B cell (primary cell): ENCODE results near the gene BCKDHA. TPM values are rescaled to one million over a fixed set of nuclear protein-coding genes. Genes with fewer than 3 reads are reported as not detected.

Experiments
- ATAC-seq: fragments of 200-7000 bp; cut with Tn5 transposase; one replicate; pipeline ENCODE4 v1.10.0; 2021; ENCODE audit warnings: low read depth, mild to moderate bottlenecking, moderate number of reproducible peaks, moderate library complexity
- CTCF ChIA-PET: fragments of 350-600 bp; sonication (Branson Sonifier 250); formaldehyde crosslinking; loops from one replicate; lab custom pipeline; 2021; ENCODE audit warnings: antibody characterized with exemption, inconsistent platforms; lab: Charles Lee
- POLR2A ChIA-PET: fragments of 350-600 bp; sonication (Branson Sonifier 250); formaldehyde crosslinking; loops from one replicate; lab custom pipeline; 2021; ENCODE audit warnings: antibody characterized with exemption; lab: Charles Lee
- DNase-seq: peaks from one replicate; pipeline ENCODE4 v3.0.0; 2013
- H2AFZ ChIP-seq: 2 replicates; pipeline ENCODE4 v1.6.1; 2012; ENCODE audit warnings: mild to moderate bottlenecking, low read depth, low read length; ENCODE audit not compliant: insufficient read depth, poor library complexity, severe bottlenecking
- H3K27ac ChIP-seq, 2 donors: 1 replicate in 1 of 2; 2 replicates in 1 of 2; pipeline ENCODE4 v1.5.1; 2012 to 2013; ENCODE audit warnings: low read length in 2 of 2, mild to moderate bottlenecking in 2 of 2, moderate library complexity in 1 of 2
- H3K27me3 ChIP-seq, 4 experiments: fragments of 200-600 bp in 1 of 4; sonication (generic) in 1 of 4; replicated peaks in 1 of 4; 1 replicate in 2 of 4; 2 replicates in 2 of 4; pipeline versions ENCODE4 v1.6.1 to v1.7.0; 2013 to 2016; ENCODE audit warnings: low read length in 3 of 4, mild to moderate bottlenecking in 2 of 4, mixed read lengths in 1 of 4, moderate library complexity in 1 of 4; ENCODE audit not compliant: insufficient read depth in 4 of 4, control insufficient read depth in 3 of 4; ENCODE audit errors: control extremely low read depth in 1 of 4
- H3K36me3 ChIP-seq, 2 experiments: replicated peaks in 1 of 2; 1 replicate in 1 of 2; 2 replicates in 1 of 2; pipeline versions ENCODE4 v1.6.1 to v1.7.1; 2013; ENCODE audit warnings: low read length in 1 of 2; ENCODE audit not compliant: insufficient read depth in 2 of 2, control insufficient read depth in 1 of 2; ENCODE audit errors: control extremely low read depth in 1 of 2, extremely low read depth in 1 of 2
- H3K4me1 ChIP-seq, 2 donors: fragments of 200-600 bp in 1 of 2; sonication (generic) in 1 of 2; 1 replicate in 1 of 2; 2 replicates in 1 of 2; pipeline versions ENCODE4 v1.5.1 to v1.6.1; 2013 to 2017; ENCODE audit warnings: low read length in 2 of 2; ENCODE audit not compliant: control insufficient read depth in 2 of 2, insufficient read depth in 2 of 2
- H3K4me2 ChIP-seq: replicated peaks from 2 replicates; pipeline ENCODE3; 2012; ENCODE audit warnings: mild to moderate bottlenecking, low read depth, low read length; ENCODE audit not compliant: poor library complexity, severe bottlenecking
- H3K4me3 ChIP-seq, 5 experiments: fragments of 200-600 bp in 1 of 5; sonication (generic) in 1 of 5; 1 replicate in 3 of 5; 2 replicates in 2 of 5; pipeline versions ENCODE4 v1.5.1 to v1.7.0; 2011 to 2016; ENCODE audit warnings: low read length in 4 of 5, mild to moderate bottlenecking in 4 of 5, low read depth in 2 of 5, control low read depth in 1 of 5, moderate library complexity in 1 of 5; ENCODE audit not compliant: insufficient read depth in 1 of 5; ENCODE audit errors: control extremely low read depth in 1 of 5, extremely low read depth in 1 of 5
- H3K79me2 ChIP-seq: fragments of 200-600 bp; sonication (generic); one replicate; pipeline ENCODE4 v1.6.0; 2016; ENCODE audit warnings: low read length; ENCODE audit not compliant: control insufficient read depth, insufficient read depth
- H3K9ac ChIP-seq: fragments of 200-600 bp; sonication (generic); 2 replicates; pipeline ENCODE4 v1.6.1; 2017; ENCODE audit warnings: mild to moderate bottlenecking, low read length, moderate library complexity
- H3K9me3 ChIP-seq, 3 donors: one replicate each; pipeline versions ENCODE4 v1.6.1 to v1.7.1; 2013; ENCODE audit warnings: low read length in 2 of 3; ENCODE audit not compliant: control insufficient read depth in 2 of 3, insufficient read depth in 1 of 3; ENCODE audit errors: control extremely low read depth in 1 of 3
- H4K20me1 ChIP-seq: 2 replicates; pipeline ENCODE4 v1.6.0; 2012; ENCODE audit warnings: mild to moderate bottlenecking, low read length; ENCODE audit not compliant: insufficient read depth, control insufficient read depth, poor library complexity, severe bottlenecking
- H3K27ac Mint-ChIP-seq: one replicate; pipeline ENCODE4 v1.8.0; 2021; ENCODE audit warnings: mixed read lengths
- H3K27me3 Mint-ChIP-seq: one replicate; pipeline ENCODE4 v1.8.0; 2021; ENCODE audit warnings: mixed read lengths
- H3K4me1 Mint-ChIP-seq: one replicate; pipeline ENCODE4 v1.8.0; 2021; ENCODE audit warnings: mixed read lengths
- H3K4me3 Mint-ChIP-seq: one replicate; pipeline ENCODE4 v1.8.0; 2021; ENCODE audit warnings: mixed read lengths
- H3K9me3 Mint-ChIP-seq: one replicate; pipeline ENCODE4 v1.8.0; 2022; ENCODE audit warnings: mixed read lengths; ENCODE audit not compliant: insufficient read depth
- EZH2 ChIP-seq: IDR thresholded peaks from 2 replicates; pipeline ENCODE4 v1.6.1; 2012; ENCODE audit warnings: borderline replicate concordance, low read depth, mild to moderate bottlenecking, moderate library complexity, low read length; ENCODE audit not compliant: insufficient read depth, poor library complexity, severe bottlenecking
- WGBS: methylation state at CpG from one replicate; pipeline ENCODE4 v1.1.5; 2013; ENCODE audit warnings: missing lambda C conversion rate; ENCODE audit not compliant: insufficient coverage; 5-methylcytosine and 5-hydroxymethylcytosine counted together
- intact Hi-C: fragments of 100-400 bp; cut with micrococcal nuclease; formaldehyde crosslinking; loops from one replicate; pipeline ENCODE4 v1.10.0; 2022
- polyA plus RNA-seq: library from polyadenylated mRNA; depleted of rRNA; stranded (reverse); fragments of >200 nt; gene quantifications from 2 replicates; pipeline ENCODE4 v1.2.3, GENCODE V29; 2012
- total RNA-seq, 2 donors: library from RNA; stranded (reverse); fragments of 120-200 nt in 1 of 2; gene quantifications; 1 replicate in 1 of 2; 2 replicates in 1 of 2; pipeline versions ENCODE4 v1.2.3 to v1.2.4, GENCODE V29; 2013 to 2022
- TF ChIP-seq, protein P1 (sequence below): fragments of 200-600 bp; IDR thresholded peaks from one replicate; pipeline ENCODE4 v1.8.0; 2022; ENCODE audit warnings: antibody characterized with exemption, mild to moderate bottlenecking

Gene BCKDHA
- total and polyA plus RNA-seq, 2 donors (not counting 1 experiment from before 2014, with no cell fraction given) = 20.6 to 39.7 TPM

DNA sequence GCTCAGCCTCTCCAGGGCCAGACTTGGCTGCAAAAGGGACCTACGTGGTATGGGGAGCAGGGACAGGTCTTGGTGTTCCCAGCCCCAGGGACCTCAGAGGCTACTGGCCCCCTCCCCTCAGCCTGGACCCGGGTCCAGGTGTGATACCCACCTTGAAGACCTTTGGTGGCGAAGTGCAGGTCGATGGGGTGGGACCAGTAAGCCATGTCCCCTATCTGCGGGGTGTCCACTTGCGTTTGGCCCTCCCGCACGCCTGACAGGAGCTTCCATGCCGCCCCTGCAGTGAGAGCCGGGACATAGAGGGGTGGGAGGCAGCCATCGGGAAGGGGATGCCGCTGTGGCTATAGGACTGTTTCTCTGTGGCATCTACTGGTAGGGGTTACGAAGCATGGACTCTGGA, 39.9 kb upstream of the BCKDHA start:
- no peak overlapping the region for H2AFZ ChIP-seq
- WGBS = 94% methylated on average over 9 of the region's 13 CpGs
- ATAC-seq (no peak), DNase-seq (no peak)
- Mint-ChIP-seq H3K9me3 (no peaks in the 10 kb centered on the region), H3K4me3 (no peak overlapping the region), H3K27me3 (no peaks in the 10 kb centered on the region), H3K27ac (no peak overlapping the region), H3K4me1 (peaks cover 22% of the 10 kb centered on the region)
- TF ChIP-seq, protein P1, sequence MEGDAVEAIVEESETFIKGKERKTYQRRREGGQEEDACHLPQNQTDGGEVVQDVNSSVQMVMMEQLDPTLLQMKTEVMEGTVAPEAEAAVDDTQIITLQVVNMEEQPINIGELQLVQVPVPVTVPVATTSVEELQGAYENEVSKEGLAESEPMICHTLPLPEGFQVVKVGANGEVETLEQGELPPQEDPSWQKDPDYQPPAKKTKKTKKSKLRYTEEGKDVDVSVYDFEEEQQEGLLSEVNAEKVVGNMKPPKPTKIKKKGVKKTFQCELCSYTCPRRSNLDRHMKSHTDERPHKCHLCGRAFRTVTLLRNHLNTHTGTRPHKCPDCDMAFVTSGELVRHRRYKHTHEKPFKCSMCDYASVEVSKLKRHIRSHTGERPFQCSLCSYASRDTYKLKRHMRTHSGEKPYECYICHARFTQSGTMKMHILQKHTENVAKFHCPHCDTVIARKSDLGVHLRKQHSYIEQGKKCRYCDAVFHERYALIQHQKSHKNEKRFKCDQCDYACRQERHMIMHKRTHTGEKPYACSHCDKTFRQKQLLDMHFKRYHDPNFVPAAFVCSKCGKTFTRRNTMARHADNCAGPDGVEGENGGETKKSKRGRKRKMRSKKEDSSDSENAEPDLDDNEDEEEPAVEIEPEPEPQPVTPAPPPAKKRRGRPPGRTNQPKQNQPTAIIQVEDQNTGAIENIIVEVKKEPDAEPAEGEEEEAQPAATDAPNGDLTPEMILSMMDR = no peak
- no peak for TF ChIP-seq EZH2
- ChIA-PET POLR2A (no interaction called here), CTCF (interaction anchor here (0.5 to 7.6 kb wide), 2 partner anchors 33 to 214 kb away, joined by 3 to 130 read pairs; no protein-coding TSS in a partner anchor)
- peaks cover 9% of the 10 kb centered on the region for H4K20me1 ChIP-seq
- no peak overlapping the region for H3K4me2 ChIP-seq
- H3K4me3 ChIP-seq = no peak overlapping the region
- intact Hi-C loops = no loop called here
- H3K27ac ChIP-seq = no peak overlapping the region
- no peaks in the 10 kb centered on the region for H3K9me3 ChIP-seq
- peaks cover 0 to 3% of the 10 kb centered on the region in 2 experiments for H3K36me3 ChIP-seq
- no peaks in the 10 kb centered on the region for H3K27me3 ChIP-seq
- no peak overlapping the region for H3K9ac ChIP-seq
- H3K4me1 ChIP-seq = peaks cover 3 to 6% of the 10 kb centered on the region in 2 donors
- peaks cover 24% of the 10 kb centered on the region for H3K79me2 ChIP-seq

DNA sequence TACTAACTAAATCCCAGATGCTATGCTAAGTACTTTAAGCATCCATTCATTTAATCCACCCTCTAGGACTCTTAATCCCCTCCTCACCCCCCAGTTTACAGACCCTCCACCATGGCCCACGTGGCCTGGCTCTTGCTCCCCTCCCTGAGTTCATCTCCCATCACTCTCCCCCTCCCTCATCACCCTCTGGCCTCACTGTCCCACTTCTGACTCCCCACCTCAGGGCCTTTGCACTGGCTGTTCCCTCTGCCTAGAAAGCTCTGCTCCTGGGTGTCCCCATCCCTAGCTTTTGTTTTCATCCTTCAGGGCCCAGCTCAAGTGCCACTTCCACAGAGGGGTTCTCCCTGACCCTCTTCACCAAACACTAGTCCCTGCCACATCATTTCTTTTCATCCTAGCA, 37.9 kb upstream of the BCKDHA start:
- intact Hi-C loops = no loop called here
- H3K9ac ChIP-seq = no peak overlapping the region
- H3K4me1 ChIP-seq = peaks cover 10 to 14% of the 10 kb centered on the region in 2 donors
- ChIA-PET CTCF (interaction anchor here (0.7 to 1.0 kb wide), 2 partner anchors 155 to 210 kb away, joined by 3 to 4 read pairs; no protein-coding TSS in a partner anchor), POLR2A (no interaction called here)
- H3K9me3 Mint-ChIP-seq = no peaks in the 10 kb centered on the region
- H3K27ac ChIP-seq = no peak overlapping the region
- ATAC-seq (no peak), DNase-seq (no peak)
- H3K36me3 ChIP-seq = peaks cover 0 to 3% of the 10 kb centered on the region in 2 experiments
- H2AFZ ChIP-seq = no peak overlapping the region
- no peak overlapping the region for H3K4me3 Mint-ChIP-seq
- TF ChIP-seq EZH2 = no peak
- TF ChIP-seq, protein P1 = no peak
- H4K20me1 ChIP-seq = no peaks in the 10 kb centered on the region
- H3K27me3 Mint-ChIP-seq = no peaks in the 10 kb centered on the region
- peaks cover 35% of the 10 kb centered on the region for H3K4me1 Mint-ChIP-seq
- no peaks in the 10 kb centered on the region for H3K27me3 ChIP-seq
- H3K4me2 ChIP-seq = no peak overlapping the region
- peaks cover 27% of the 10 kb centered on the region for H3K79me2 ChIP-seq
- 79% methylated on average over 1 of the region's 1 CpG for WGBS
- no peak overlapping the region for H3K4me3 ChIP-seq
- no peaks in the 10 kb centered on the region for H3K9me3 ChIP-seq
- H3K27ac Mint-ChIP-seq = no peak overlapping the region
